Stimulated activated CD8-positive, alpha-beta memory T cell treated with anti-CD3 and anti-CD28 coated beads, Interleukin-4, amount 100 ng/mL, for 24 hours (primary cell): ENCODE results near the gene ATXN1.
"Not testable (repeated sequence)": the region's sequence is repeated elsewhere in the genome, so short reads cannot be mapped to it uniquely, and the experiment has no call there.

Source experiments
- DNase-seq: peaks from one replicate; pipeline ENCODE4 v3.0.0-alpha.2; 2020; ENCODE audit warnings: low read depth

The ATXN1 gene

GRCh38 chr6:16274483-16274882 is 486.8 kb downstream of the ATXN1 start:
- DNase-seq: no peak

- no peak for DNase-seq
Measured at GRCh38 chr6:16273256-16273655, 488.0 kb downstream of the ATXN1 start.

GRCh38 chr6:16272201-16272600 is 489.1 kb downstream of the ATXN1 start:
- DNase-seq: no peak

- no peak for DNase-seq
Measured at GRCh38 chr6:16271428-16271827, 489.8 kb downstream of the ATXN1 start.

- no peak for DNase-seq
Measured at GRCh38 chr6:16270178-16270794, 491.0 kb downstream of the ATXN1 start.

GRCh38 chr6:16269442-16270070 is 491.7 kb downstream of the ATXN1 start:
- DNase-seq: not testable (repeated sequence)

GRCh38 chr6:16267428-16268263 is 493.6 kb downstream of the ATXN1 start:
- DNase-seq: no peak

GRCh38 chr6:16265351-16266341 is 495.6 kb downstream of the ATXN1 start:
- no peak for DNase-seq

GRCh38 chr6:16264785-16265184 is 496.5 kb downstream of the ATXN1 start:
- no peak for DNase-seq

GRCh38 chr6:16263464-16264099 is 497.7 kb downstream of the ATXN1 start:
- not testable (repeated sequence) for DNase-seq

- DNase-seq: not testable (repeated sequence)
Measured at GRCh38 chr6:16262773-16263172, 498.5 kb downstream of the ATXN1 start.

GRCh38 chr6:16260602-16261001 is 500.7 kb downstream of the ATXN1 start:
- not testable (repeated sequence) for DNase-seq

- DNase-seq: not testable (repeated sequence)
Measured at GRCh38 chr6:16259604-16260003, 501.7 kb downstream of the ATXN1 start.

GRCh38 chr6:16258709-16259075 is 502.6 kb downstream of the ATXN1 start:
- DNase-seq: no peak

GRCh38 chr6:16257999-16258708 is 503.1 kb downstream of the ATXN1 start:
- no peak for DNase-seq

- no peak for DNase-seq
Measured at GRCh38 chr6:16256781-16257180, 504.5 kb downstream of the ATXN1 start.

GRCh38 chr6:16254535-16254934 is 506.7 kb downstream of the ATXN1 start:
- DNase-seq: no peak

- no peak for DNase-seq
Measured at GRCh38 chr6:16253399-16254144, 507.7 kb downstream of the ATXN1 start.

GRCh38 chr6:16252686-16253299 is 508.5 kb downstream of the ATXN1 start:
- no peak for DNase-seq

- DNase-seq: no peak
Measured at GRCh38 chr6:16251706-16252105, 509.6 kb downstream of the ATXN1 start.
